Mucosa of rectum (tissue), 2 donors: ENCODE results near the gene BGN.

Experiments used
- H3K27ac ChIP-seq, 2 donors: one replicate each; pipeline ENCODE4 v1.7.0; 2013; ENCODE audit warnings: inconsistent platforms in 2 of 2, low read depth in 2 of 2, low read length in 2 of 2
- H3K27me3 ChIP-seq, 2 donors: one replicate each; pipeline ENCODE4 v1.7.0; 2013; ENCODE audit warnings: low read length in 2 of 2; ENCODE audit not compliant: control insufficient read depth in 2 of 2, insufficient read depth in 2 of 2
- H3K36me3 ChIP-seq, 2 donors: one replicate each; pipeline ENCODE4 v1.7.0; 2013; ENCODE audit warnings: low read length in 2 of 2; ENCODE audit not compliant: control insufficient read depth in 2 of 2, insufficient read depth in 2 of 2
- H3K4me1 ChIP-seq, 2 donors: one replicate each; pipeline ENCODE4 v1.7.0; 2013; ENCODE audit warnings: low read length in 2 of 2, mild to moderate bottlenecking in 1 of 2; ENCODE audit not compliant: control insufficient read depth in 2 of 2, insufficient read depth in 2 of 2
- H3K4me3 ChIP-seq, 2 donors: one replicate each; pipeline ENCODE4 v1.7.0; 2013; ENCODE audit warnings: low read length in 2 of 2
- H3K9ac ChIP-seq, 2 donors: one replicate each; pipeline ENCODE4 v1.7.0; 2013; ENCODE audit warnings: low read length in 2 of 2, low read depth in 1 of 2, mild to moderate bottlenecking in 1 of 2
- H3K9me3 ChIP-seq, 2 donors: one replicate each; pipeline ENCODE4 v1.7.0; 2013; ENCODE audit warnings: low read length in 2 of 2; ENCODE audit not compliant: control insufficient read depth in 2 of 2
- donor health status: healthy.
- donor health status: Normal muscosa, but diverticular disease.

BGN gene

DNA sequence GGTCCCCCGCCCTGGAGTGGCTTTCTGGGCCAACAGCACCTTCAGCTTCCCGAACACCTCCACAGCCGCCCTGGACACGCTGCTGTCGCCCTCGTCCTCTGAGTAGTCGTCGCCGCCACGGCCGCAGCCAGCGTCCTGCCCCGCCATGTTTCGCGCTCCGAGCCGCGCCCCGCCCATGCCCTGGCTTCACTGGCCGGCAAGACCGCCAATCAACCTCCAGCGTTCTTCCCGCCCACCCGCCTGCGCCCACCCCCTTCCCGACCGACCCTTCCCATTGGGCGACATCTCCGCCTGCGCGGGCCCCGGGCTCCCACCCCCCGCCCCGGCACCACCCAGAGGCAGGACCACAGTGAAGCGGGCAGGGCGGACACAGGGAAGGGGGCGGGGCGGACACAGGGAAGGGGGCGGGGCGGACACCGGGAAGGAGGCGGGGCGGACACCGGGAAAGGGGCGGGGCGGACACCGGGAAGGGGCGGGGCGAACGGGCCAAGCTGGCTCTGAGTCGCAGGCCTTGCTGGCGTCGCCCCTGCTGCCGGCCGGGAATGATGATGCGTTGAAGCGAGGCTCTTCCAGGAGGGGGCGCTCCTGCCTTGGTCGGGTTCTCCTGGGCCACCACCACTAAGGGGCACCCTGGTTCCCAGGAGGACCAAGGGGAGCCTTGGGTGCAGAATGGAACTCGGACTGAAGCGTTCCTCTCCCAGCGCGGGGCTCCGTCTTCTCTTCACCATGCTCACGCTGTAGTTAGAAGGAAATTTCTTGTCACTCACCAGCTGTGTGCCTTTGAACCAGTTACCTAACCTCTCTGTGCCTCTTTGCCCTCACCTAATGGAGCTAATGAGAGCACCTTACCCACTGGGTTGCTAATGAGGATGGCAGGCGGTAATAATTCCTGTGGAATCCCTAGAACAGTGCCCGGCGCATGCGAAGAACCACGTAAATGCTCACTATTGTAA is 24.1 kb upstream of the BGN start, which contains the start of gene HAUS7:
Gene HAUS7 (minus strand): TSS at position 166 of the 953 bp plus-strand sequence. CDS start 19 bp downstream, at position 147.
- peaks cover 0 to 2% of the 10 kb centered on the region in 2 donors for H3K27me3 ChIP-seq
- peak within 1 kb of the TSS; percentile 52 to 60 for H3K9ac ChIP-seq
- no peaks in the 10 kb centered on the region for H3K9me3 ChIP-seq
- peaks cover 8 to 9% of the 10 kb centered on the region in 2 donors for H3K4me1 ChIP-seq
- peak within 1 kb of the TSS; percentile 77 to 80 for H3K4me3 ChIP-seq
- H3K27ac ChIP-seq, result peak within 1 kb of the TSS; percentile 24 to 37
- no peaks in the 10 kb centered on the region for H3K36me3 ChIP-seq

DNA sequence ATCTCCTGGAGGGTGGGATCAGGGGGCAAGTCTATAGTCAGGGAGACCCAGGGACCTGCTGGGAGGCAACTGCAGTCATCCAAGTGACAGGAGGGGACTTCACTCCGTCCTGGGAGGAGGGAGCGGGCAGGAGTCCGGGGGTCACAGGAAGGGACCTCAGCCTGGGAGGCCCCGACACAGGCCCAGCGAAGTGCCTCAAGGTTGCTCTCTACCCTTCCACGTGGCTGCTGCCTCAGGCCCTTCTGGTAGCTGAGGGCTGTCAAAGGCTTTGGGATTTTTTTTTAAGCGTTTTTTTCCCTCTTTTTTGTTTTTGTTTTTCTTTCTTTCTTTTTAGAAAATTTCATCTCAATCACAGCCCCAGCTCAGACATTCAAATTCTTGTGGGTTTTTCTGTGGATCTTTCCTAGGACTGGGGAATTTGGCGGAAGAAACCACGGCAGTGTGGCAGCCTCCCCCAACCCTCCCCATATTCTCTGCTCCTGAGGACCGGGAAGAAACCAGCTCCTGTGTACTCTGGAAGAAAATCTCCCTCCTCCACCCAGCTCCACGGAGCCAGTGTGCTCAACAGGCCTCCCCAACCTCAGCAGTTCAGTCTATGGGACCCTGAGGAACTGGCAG is 23.0 kb upstream of the BGN start:
- Histone ChIP-seq H3K4me3 (no peak overlapping the region), H3K27me3 (peaks cover 0 to 9% of the 10 kb centered on the region in 2 donors), H3K27ac (no peak overlapping the region), H3K36me3 (no peaks in the 10 kb centered on the region), H3K4me1 (peaks cover 8 to 12% of the 10 kb centered on the region in 2 donors), H3K9ac (no peak overlapping the region), H3K9me3 (no peaks in the 10 kb centered on the region)

DNA sequence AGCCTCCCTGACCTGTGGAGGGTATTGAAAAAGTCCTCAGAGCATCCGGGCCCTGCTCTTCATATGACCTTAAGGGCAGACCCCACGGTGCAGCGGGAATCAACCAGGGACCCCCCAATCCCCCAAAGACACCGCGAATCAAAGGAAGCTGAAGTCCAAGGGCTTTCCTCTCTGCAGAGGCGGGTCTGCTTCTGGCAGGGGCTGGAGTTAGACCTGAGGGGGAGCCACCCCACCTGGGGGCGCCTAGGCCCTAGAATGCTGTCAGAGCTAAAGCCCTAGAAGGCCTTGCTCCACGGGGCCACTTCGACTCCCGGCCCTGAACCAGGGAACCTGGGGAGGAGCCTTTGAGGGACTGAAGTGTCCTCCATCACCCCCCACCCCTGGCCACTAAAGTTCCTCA is 21.7 kb upstream of the BGN start:
- Histone ChIP-seq H3K4me1 (peaks cover 8 to 12% of the 10 kb centered on the region in 2 donors), H3K4me3 (no peak overlapping the region), H3K27me3 (peaks cover 0 to 13% of the 10 kb centered on the region in 2 donors), H3K9me3 (no peaks in the 10 kb centered on the region), H3K27ac (no peak overlapping the region), H3K36me3 (no peaks in the 10 kb centered on the region), H3K9ac (no peak overlapping the region)

- no peak overlapping the region for H3K9ac ChIP-seq
- H3K36me3 ChIP-seq, result no peaks in the 10 kb centered on the region
- peaks cover 0 to 13% of the 10 kb centered on the region in 2 donors for H3K27me3 ChIP-seq
- no peak overlapping the region for H3K27ac ChIP-seq
- H3K4me1 ChIP-seq, result peaks cover 8 to 10% of the 10 kb centered on the region in 2 donors
- no peak overlapping the region for H3K4me3 ChIP-seq
- no peaks in the 10 kb centered on the region for H3K9me3 ChIP-seq
Measured at GRCh38 chrX:153474266-153474665, 20.5 kb upstream of the BGN start.

DNA sequence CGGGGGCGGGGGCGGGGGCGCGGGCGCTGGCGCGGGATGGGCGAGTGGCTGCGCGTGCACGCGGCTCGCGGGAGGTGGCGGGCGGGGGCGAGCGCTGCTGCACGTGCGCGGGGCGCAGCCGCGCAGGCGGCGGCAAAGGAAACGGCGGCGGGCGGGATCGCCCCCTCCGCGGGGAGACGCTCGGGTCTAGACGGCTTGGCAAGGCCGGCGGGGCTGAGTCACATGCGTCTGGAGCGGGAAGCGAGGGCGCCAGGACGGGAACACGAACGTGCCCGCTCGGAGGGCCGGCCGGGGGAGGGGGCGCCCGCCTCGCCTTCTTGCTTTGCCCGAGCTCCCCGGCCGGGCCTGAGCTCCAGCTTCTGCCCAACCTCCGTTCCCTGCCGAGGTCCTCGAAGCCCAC is 20.1 kb upstream of the BGN start:
- no peaks in the 10 kb centered on the region for H3K9me3 ChIP-seq
- peaks cover 0 to 13% of the 10 kb centered on the region in 2 donors for H3K27me3 ChIP-seq
- H3K27ac ChIP-seq, result no peak overlapping the region
- no peak overlapping the region for H3K4me3 ChIP-seq
- H3K36me3 ChIP-seq, result no peaks in the 10 kb centered on the region
- H3K4me1 ChIP-seq, result peaks cover 5% of the 10 kb centered on the region in 2 donors
- no peak overlapping the region for H3K9ac ChIP-seq

GRCh38 chrX:153475271-153475670 is 19.5 kb upstream of the BGN start:
- H3K4me1 ChIP-seq, result peaks cover 2% of the 10 kb centered on the region in 2 donors
- H3K27ac ChIP-seq, result no peak overlapping the region
- H3K4me3 ChIP-seq, result no peak overlapping the region

DNA sequence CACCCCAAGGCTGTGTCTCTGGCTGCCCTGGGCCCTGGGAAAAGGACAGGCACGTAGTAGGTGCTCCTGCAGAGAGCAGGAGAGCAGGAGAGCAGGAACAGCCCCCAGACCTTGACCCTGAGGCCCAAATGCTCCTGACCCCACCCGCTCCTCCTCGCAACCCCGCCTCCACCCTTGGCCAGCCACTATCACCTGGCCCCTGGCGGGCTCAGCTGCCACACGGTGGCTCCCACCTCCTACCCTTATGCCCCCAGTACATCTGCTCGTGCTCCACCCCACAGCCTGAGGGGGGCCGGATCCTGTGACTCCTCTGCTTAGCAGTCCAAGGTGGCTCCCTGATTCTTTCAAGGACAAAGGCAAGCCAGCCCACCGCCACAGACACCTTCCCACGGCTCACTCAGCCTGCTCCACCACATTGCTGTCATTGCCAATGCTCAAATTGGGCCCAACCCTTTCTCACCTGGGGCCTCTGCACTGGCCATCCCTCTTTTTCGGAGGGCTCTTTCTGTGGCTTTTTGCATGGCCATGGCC is 19.0 kb upstream of the BGN start:
- Histone ChIP-seq H3K9me3 (no peaks in the 10 kb centered on the region), H3K27me3 (peaks cover 0 to 13% of the 10 kb centered on the region in 2 donors), H3K4me1 (peaks cover 2% of the 10 kb centered on the region in 2 donors), H3K36me3 (no peaks in the 10 kb centered on the region), H3K9ac (no peak overlapping the region), H3K27ac (no peak overlapping the region), H3K4me3 (no peak overlapping the region)

More at GRCh38 chrX:153475271-153475670, 19.5 kb upstream of the BGN start:
- Histone ChIP-seq H3K9ac (no peak overlapping the region), H3K9me3 (no peaks in the 10 kb centered on the region), H3K27me3 (peaks cover 0 to 13% of the 10 kb centered on the region in 2 donors), H3K36me3 (no peaks in the 10 kb centered on the region)

DNA sequence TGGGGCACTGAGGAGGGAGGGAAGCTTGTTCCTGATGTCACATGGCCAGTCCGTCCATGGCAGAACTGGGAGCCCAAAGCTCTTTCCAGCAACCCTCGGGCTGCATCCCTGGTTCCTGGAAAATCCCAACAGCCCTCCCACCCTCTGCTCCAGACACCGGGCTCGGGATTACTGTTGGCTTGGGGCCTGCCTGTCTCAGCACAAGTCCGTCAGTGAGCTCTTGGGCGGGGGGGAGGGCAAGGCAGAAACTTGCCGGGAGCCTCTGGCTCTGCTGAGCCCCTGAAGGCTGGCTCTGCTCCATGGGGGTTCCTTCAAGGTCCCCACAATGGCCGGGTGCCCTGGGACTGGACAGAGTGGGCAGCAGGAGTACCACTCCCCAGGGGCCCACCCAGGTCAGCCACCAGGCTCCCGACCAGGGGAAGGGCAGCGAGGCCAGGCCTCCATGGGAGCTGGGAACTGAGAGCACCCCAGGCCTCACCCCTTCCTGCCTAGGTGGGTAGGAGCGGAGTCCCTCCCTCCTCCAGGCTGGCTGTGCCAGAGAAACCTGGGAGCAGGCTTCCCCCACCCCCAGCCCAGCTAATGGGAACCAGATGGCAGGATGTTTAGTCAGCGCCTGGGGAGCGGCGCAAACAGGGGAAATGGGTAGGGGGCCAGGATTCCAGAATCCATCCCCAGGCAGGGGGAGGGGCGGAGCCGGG is 18.0 kb upstream of the BGN start:
- H3K4me1 ChIP-seq, result peaks cover 2% of the 10 kb centered on the region in 2 donors
- H3K4me3 ChIP-seq, result no peak overlapping the region
- no peaks in the 10 kb centered on the region for H3K9me3 ChIP-seq
- no peaks in the 10 kb centered on the region for H3K36me3 ChIP-seq
- peaks cover 0 to 13% of the 10 kb centered on the region in 2 donors for H3K27me3 ChIP-seq
- H3K9ac ChIP-seq, result no peak overlapping the region
- no peak overlapping the region for H3K27ac ChIP-seq

- Histone ChIP-seq H3K9ac (no peak overlapping the region), H3K27me3 (peaks cover 0 to 13% of the 10 kb centered on the region in 2 donors), H3K27ac (no peak overlapping the region), H3K36me3 (no peaks in the 10 kb centered on the region), H3K4me3 (no peak overlapping the region), H3K9me3 (no peaks in the 10 kb centered on the region), H3K4me1 (peaks cover 2% of the 10 kb centered on the region in 2 donors)
Measured at GRCh38 chrX:153477364-153477857, 17.4 kb upstream of the BGN start.
